M059J (cell line): ENCODE results near the gene ALG8. TPM values are rescaled to one million over a fixed set of nuclear protein-coding genes. Genes with fewer than 3 reads are reported as not detected.
A peak's percentile ranks its signal among the peaks of the same experiment; 100 is the strongest.
"Not testable (repeated sequence)": the region's sequence is repeated elsewhere in the genome, so short reads cannot be mapped to it uniquely, and the experiment has no call there.

Experiments used
- DNase-seq: peaks from one replicate; pipeline ENCODE4 v3.0.0-alpha.2; 2012; ENCODE audit warnings: low read depth
- total RNA-seq: library from RNA; depleted of rRNA; stranded (reverse); fragments of >200 nt; shearing (Covaris generic); gene quantifications from 2 replicates; pipeline ENCODE4 v1.2.3, GENCODE V29; 2014

Gene ALG8
- total RNA-seq, 1 experiment from 2014 or later = 89.3 TPM

DNA sequence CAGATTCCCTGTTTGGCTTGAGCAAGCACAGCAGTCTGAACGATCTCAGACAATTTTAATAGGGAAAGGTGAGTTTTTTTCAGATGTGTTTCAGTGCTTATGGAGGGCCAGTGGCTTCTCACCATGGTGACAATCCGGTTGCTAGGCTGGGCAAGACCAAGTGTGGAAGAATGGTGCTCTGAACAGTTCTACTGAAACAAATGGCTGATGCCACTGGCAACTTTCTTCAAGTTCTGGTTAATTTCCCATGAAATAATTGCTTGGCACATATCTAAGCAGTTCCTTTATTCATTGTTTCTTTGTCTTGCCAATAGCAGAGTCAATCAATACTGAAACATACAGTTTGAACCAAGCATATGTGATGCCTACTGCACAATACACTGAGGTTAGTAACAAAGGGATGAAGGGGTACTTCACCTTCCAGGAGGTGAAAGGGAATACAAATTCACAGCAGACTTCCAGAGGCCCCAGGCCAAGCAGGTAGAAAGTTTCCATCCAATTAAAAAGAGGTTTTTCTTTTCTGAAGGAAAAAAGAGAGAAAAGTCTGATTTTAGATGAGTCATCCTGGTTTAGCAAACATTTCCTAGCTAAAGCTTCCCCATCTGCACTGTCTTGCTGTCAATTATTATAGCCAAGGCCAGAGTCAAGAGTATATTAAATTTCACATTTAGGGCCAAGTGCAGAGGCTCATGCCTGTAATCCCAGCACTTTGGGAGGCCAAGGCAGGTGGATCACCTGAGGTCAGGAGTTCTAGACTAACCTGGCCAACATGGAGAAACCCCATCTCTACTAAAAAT is 38.6 kb downstream of the ALG8 start:
- DNase-seq = no peak

DNA sequence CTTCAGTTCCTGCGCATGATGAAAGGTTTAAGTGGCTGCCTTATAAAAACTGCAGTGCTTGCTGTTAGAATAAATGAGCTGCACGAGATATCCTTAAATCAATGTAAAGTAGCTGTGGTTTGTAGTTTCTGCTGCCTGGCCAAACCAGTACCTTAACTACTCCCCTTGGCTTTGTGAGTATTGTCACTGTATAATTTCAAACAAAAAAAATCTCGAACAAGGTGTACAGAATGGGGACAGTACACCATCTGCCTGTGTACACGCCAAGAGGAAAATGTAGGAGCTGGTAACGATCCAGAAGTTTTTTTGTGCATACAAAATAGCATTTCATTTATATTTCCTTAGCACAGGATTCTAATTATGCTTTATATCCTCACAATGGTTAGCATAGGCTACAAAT is 39.2 kb downstream of the ALG8 start:
- DNase-seq = no peak

DNA sequence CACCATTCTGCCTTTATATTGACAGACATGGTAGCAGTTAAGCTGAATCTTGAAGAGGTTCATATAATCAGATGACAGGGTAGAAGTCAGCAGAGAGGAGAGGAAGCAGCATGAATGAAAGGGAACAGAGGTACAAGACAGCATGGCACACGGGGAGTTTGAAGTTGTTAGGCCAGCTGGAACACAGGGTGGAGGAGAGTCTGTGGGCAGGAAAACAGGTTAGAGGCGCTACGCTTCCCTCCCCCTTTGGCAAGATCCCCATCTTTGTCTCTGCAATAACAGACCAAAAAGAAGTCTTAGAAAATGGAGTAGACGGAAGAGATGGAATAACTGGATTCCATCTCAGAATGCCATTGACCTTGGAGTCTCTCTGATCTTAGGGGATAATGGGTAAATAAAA is 39.8 kb downstream of the ALG8 start:
- no peak for DNase-seq

- DNase-seq = no peak
Observed at GRCh38 chr11:78097666-78098385, 41.6 kb downstream of the ALG8 start.

DNA sequence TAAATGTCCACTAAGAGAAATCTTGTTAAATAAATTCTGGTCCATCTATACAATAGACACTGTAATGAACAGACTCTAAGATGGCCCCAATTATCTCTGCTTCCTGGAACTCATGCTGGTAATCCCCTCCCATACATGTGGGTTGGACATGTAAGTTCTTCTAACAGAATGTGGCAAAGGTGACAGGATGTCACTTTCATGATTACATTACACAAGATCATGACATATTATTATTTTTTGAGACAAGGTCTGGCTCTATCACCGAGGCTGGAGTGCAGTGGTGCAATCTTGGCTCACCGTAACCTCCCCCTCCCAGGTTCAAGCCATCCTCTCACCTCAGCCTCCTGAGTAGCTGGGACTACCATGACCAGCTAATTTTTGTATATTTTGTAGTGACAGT is 45.2 kb downstream of the ALG8 start:
- DNase-seq = no peak

- peak; percentile 23 for DNase-seq
Observed at GRCh38 chr11:78086521-78087074, 52.8 kb downstream of the ALG8 start.

DNA sequence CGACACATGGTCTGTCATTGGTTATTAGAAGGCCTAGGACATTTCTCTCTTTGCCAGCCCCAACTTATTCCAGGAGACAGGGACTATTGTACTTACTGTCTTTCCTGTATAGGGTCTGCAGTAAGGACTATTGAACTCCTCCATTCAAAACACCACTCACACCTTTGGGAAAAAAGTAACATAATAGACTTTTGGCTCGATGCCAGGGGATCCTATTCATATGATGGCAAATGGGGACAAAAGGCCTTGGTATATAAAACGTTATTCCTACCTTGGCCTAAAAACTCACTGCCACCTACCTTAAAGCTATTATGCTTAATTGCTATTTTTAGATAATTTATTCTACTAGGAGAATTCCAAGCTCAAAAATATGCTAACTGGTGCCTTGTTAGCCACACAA is 53.5 kb downstream of the ALG8 start:
- DNase-seq = no peak

- DNase-seq = not testable (repeated sequence)
Observed at GRCh38 chr11:78084506-78084905, 54.9 kb downstream of the ALG8 start.

GRCh38 chr11:78083021-78083420 is 56.4 kb downstream of the ALG8 start:
- DNase-seq = no peak

DNA sequence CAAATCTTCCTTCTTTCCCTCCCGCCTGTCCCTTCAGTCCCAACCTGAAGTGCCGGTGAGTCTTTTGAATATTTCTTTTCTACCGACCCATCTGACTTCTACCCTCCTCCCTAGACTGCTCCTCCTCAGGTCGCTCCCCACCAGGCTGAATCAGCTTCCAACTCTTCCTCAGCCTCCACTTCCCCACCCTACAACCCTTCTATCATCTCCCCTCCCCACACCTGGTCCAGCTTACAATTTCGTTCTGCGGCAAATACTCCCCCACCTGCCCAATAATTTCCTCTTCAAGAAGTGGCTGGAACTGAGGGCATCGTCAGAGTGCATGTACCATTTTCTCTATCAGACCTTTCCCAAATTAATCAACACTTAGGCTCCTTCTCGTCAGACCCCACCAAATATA is 57.3 kb downstream of the ALG8 start:
- DNase-seq = no peak

DNA sequence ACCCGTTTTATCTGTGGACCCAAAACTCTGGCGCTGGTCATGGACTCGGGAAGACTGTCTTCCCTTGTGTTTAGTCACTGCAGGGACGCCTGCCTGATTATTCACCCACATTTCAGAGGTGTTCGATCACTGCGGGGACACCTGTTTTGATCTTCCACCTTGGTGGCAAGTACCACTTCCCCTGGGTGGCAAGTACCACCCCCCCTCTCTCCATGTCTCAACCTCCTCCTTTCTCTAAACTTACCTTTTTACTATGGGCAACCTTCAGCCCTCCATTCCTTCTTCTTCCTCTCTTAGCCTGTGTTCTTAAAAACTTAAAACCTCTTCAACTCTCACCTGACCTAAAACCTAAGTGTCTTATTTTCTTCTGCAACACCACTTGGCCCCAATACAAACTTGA is 57.8 kb downstream of the ALG8 start:
- DNase-seq = no peak

DNA sequence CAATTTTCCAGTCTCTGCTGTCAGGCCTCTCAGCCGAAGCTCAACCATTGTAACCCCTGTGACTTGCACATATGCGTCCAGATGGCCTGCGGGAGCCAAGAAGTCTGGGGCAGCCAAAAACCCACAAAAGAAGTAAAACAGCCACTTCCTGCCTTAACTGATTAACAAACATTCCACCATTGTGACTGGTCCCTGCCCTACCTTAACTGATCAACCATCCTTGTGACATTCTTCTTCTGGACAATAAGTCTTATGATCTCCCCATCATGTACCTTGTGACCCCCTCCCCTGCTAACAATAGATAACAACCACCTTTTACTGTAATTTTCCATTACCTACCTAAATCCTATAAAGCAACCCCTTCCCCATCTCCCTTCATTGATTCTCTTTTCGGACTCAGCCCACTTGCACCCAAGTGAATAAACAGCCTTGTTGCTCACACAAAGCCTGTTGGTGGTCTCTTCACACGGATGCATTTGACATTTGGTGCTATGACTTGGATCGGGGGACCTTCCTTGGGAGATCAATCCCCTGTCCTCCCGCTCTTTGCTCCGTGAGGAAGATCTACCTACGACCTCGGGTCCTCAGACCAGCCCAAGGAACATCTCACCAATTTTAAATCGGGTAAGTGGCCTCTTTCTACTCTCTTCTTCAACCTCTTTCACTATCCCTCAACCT is 58.5 kb downstream of the ALG8 start:
- peak; percentile 89 for DNase-seq

GRCh38 chr11:78080084-78080817 is 59.2 kb downstream of the ALG8 start:
- DNase-seq = peak; percentile 25

GRCh38 chr11:78079232-78080083 is 60.0 kb downstream of the ALG8 start, which contains the start of gene NDUFC2:
Gene NDUFC2, minus strand, starts transcription at chr11:78079862. Its CDS starts 118 bp downstream, at chr11:78079744.
- DNase-seq = peak; percentile 78

GRCh38 chr11:78078218-78079167 is 60.9 kb downstream of the ALG8 start:
- no peak for DNase-seq

DNA sequence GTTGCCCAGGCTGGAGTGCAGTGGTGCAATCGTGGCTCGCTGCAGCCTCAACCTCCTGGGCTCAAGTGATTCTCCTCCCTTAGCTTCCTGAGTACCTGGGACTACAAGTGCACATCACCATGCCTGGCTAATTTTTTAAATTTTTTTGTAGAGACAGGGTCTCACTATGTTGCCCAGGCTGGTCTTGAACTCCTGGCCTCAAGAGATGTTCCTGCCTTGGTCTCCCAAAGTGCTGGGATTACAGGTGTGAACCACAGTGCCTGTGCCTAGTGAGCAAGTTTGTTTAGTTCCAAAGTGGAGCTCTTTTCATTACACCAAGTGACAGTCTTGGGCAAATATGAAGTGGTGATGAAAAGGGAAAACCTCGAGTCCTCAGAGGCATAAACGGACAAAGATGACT is 61.8 kb downstream of the ALG8 start:
- not testable (repeated sequence) for DNase-seq

DNA sequence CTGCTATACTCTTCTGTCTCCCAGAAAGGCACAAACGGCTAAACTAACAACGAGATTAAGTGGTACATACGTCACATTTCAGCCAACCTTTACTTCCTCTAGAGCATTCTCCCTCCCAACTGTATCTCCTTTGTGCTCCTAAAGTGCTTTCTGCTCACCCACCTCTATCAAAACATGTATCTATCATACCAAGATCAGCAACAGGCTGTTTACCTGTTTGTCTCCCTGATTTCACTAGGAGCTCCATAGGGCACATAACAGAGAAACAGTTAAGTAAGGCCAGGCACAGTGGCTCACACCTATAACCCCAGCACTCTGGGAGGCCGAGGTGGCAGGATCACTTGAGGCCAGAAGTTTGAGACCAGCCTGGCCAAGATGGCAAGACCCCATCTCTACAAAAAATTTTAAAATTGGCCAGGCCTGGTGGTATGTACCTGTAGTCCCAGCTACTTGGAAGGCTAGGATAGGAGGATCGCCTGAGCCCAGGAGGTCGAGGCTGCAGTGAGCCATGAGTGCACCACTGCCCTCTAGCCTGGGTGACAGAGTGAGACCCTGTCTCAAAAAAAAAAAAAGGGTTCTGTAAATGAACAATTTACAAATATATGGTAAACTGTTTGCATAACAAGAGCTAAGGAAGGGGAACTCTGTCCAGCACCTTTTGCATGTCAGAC is 62.6 kb downstream of the ALG8 start:
- DNase-seq = no peak

DNA sequence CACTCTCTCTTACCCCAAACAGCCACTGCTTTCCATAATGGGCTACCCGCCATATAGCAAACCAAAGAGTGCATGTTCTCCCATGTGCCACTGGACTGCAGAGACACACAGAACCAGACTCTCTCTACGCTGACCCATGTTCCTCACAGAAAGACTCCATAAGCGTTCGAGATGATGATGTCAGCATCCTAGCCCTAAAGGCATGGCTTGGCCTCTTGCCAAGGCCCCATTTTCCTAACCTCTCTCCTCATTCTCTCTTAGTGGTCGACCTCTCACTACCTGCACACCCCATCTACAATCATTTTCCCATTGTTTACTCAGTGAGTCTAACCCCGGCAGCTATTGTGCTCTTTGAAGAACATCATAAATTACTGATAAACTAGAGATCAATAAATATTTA is 64.7 kb downstream of the ALG8 start:
- DNase-seq = no peak

DNA sequence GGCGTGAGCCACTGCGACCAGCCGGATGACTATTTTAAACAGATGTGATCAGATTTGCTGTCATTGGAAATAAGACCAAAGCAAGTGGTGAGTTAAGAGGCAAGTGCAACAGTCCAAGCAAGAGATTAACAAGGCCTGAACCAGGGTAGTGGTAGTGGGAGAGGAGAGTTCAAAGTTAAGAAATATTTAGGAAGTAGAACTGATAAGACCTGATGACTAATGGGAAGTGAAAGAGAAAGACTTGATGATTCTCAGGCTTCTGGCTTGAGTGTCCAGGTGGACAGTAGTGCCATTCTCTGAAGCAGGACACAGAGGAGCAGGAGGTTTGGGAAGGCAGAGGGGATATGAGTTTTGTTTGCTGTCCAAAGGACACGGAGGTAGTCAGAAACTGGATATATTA is 67.0 kb downstream of the ALG8 start:
- DNase-seq = no peak
